Trophoblast cell (in vitro differentiated cells and primary cell): ENCODE results near the gene CHST15.
"Not testable (repeated sequence)": the region's sequence is repeated elsewhere in the genome, so short reads cannot be mapped to it uniquely, and the experiment has no call there.

Source experiments
- DNase-seq, 2 donors: peaks; one replicate each; pipeline ENCODE4 v3.0.0-alpha.2; 2016
- H2AFZ ChIP-seq: 2 replicates; pipeline ENCODE4 v1.6.1; 2013; ENCODE audit warnings: low read length, moderate library complexity, mild to moderate bottlenecking; ENCODE audit not compliant: insufficient read depth, poor library complexity
- H2AK5ac ChIP-seq: 2 replicates; pipeline ENCODE4 v1.6.1; 2013; ENCODE audit warnings: mild to moderate bottlenecking, low read length
- H2BK120ac ChIP-seq: 2 replicates; pipeline ENCODE4 v1.6.1; 2013; ENCODE audit warnings: low read length, mild to moderate bottlenecking, moderate library complexity; ENCODE audit not compliant: insufficient read depth, poor library complexity
- H2BK12ac ChIP-seq: 2 replicates; pipeline ENCODE4 v1.6.1; 2013; ENCODE audit warnings: mild to moderate bottlenecking, low read length, moderate library complexity
- H2BK5ac ChIP-seq: 2 replicates; pipeline ENCODE4 v1.6.1; 2013; ENCODE audit warnings: low read length, low read depth, moderate library complexity, mild to moderate bottlenecking; ENCODE audit not compliant: poor library complexity
- H3K14ac ChIP-seq: 2 replicates; pipeline ENCODE4 v1.6.1; 2013; ENCODE audit warnings: mild to moderate bottlenecking, low read length
- H3K18ac ChIP-seq: 2 replicates; pipeline ENCODE4 v1.6.1; 2013; ENCODE audit warnings: mild to moderate bottlenecking, low read length
- H3K23ac ChIP-seq: 2 replicates; pipeline ENCODE4 v1.6.1; 2013; ENCODE audit warnings: low read length
- H3K27ac ChIP-seq: 2 replicates; pipeline ENCODE4 v1.5.1; 2013; ENCODE audit warnings: low read depth, mild to moderate bottlenecking, inconsistent platforms, low read length, moderate library complexity
- H3K27me3 ChIP-seq: 2 replicates; pipeline ENCODE4 v1.6.1; 2013; ENCODE audit warnings: inconsistent platforms, mild to moderate bottlenecking, low read length, moderate library complexity; ENCODE audit not compliant: insufficient read depth
- H3K36me3 ChIP-seq, 2 experiments: 1 replicate in 1 of 2; 2 replicates in 1 of 2; pipeline ENCODE4 v1.6.1; 2013; ENCODE audit warnings: low read length in 2 of 2, mild to moderate bottlenecking in 2 of 2, moderate library complexity in 1 of 2; ENCODE audit not compliant: insufficient read depth in 2 of 2, control insufficient read depth in 1 of 2
- H3K4ac ChIP-seq: 2 replicates; pipeline ENCODE4 v1.6.1; 2013; ENCODE audit warnings: low read depth, mild to moderate bottlenecking, low read length, moderate library complexity
- H3K4me1 ChIP-seq, 2 experiments: 1 replicate in 1 of 2; 2 replicates in 1 of 2; pipeline ENCODE4 v1.6.1; 2013; ENCODE audit warnings: low read length in 2 of 2, mild to moderate bottlenecking in 2 of 2, moderate library complexity in 1 of 2; ENCODE audit not compliant: insufficient read depth in 2 of 2, control insufficient read depth in 1 of 2
- H3K4me2 ChIP-seq: 2 replicates; pipeline ENCODE4 v1.6.1; 2013; ENCODE audit warnings: inconsistent platforms, mild to moderate bottlenecking, low read length, moderate library complexity
- H3K4me3 ChIP-seq: 2 replicates; pipeline ENCODE4 v1.5.1; 2013; ENCODE audit warnings: mild to moderate bottlenecking, low read depth, low read length, inconsistent platforms
- H3K79me1 ChIP-seq: one replicate; pipeline ENCODE4 v1.6.1; 2013; ENCODE audit warnings: low read length
- H3K79me2 ChIP-seq: 2 replicates; pipeline ENCODE4 v1.6.1; 2013; ENCODE audit warnings: low read length, mild to moderate bottlenecking; ENCODE audit not compliant: control insufficient read depth, insufficient read depth, poor library complexity
- H3K9ac ChIP-seq: 2 replicates; pipeline ENCODE4 v1.6.1; 2013; ENCODE audit warnings: mild to moderate bottlenecking, low read length
- H3K9me3 ChIP-seq: 2 replicates; pipeline ENCODE4 v1.6.1; 2013; ENCODE audit warnings: low read depth, mild to moderate bottlenecking, control low read depth, inconsistent platforms, low read length; ENCODE audit not compliant: insufficient read depth
- H4K12ac ChIP-seq: 2 replicates; pipeline ENCODE4 v1.6.1; 2013; ENCODE audit warnings: low read depth, mild to moderate bottlenecking, low read length, moderate library complexity
- H4K8ac ChIP-seq: 2 replicates; pipeline ENCODE4 v1.6.1; 2013; ENCODE audit warnings: low read depth, mild to moderate bottlenecking, low read length, moderate library complexity
- H4K91ac ChIP-seq: one replicate; pipeline ENCODE4 v1.6.1; 2013; ENCODE audit warnings: low read depth, mild to moderate bottlenecking, low read length, moderate library complexity
- WGBS: extraction: QIAGEN DNeasy Blood & Tissue Kit; methylation state at CpG from one replicate; pipeline ENCODE4 v1.1.7; 2013; ENCODE audit warnings: missing lambda C conversion rate; ENCODE audit not compliant: insufficient read length, insufficient coverage; ENCODE audit errors: extremely low coverage; 5-methylcytosine and 5-hydroxymethylcytosine counted together

The CHST15 gene

DNA sequence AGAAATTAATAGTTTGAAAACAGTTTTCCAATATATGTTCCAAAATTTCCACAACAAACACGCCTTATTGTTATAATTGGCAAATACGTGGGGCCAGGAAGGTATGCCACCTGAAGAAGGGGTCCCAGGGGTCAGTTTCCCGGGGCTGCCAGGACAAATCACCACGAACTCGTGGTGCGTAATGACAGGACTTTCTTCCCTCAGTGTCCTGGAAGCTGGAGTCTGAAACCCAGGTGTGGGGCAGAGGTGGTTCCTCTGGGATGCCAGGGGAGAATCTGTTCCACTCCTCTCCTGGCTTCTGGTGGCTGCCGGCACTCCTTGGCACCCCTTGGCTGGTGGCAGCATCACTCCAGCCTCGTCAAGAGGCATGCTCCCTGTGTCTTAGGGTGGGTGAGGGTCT is 56.7 kb downstream of the CHST15 start:
- Histone ChIP-seq H2AK5ac (no peak overlapping the region), H3K23ac (no peak overlapping the region), H4K91ac (no peak overlapping the region), H2AFZ (no peak overlapping the region), H3K4me1 (peaks cover 0 to 2% of the 10 kb centered on the region in 2 experiments), H3K27me3 (no peaks in the 10 kb centered on the region), H2BK12ac (no peak overlapping the region), H2BK120ac (no peak overlapping the region), H2BK5ac (no peak overlapping the region), H4K8ac (no peak overlapping the region), H3K79me1 (no peaks in the 10 kb centered on the region), H3K4me2 (no peak overlapping the region), H3K14ac (no peak overlapping the region), H3K9ac (no peak overlapping the region), H3K4me3 (no peak overlapping the region), H3K27ac (no peak overlapping the region), H3K79me2 (no peaks in the 10 kb centered on the region), H3K36me3 (no peaks in the 10 kb centered on the region), H3K4ac (no peak overlapping the region), H3K9me3 (no peaks in the 10 kb centered on the region), H4K12ac (no peak overlapping the region), H3K18ac (no peak overlapping the region)
- no peak for DNase-seq
- WGBS = no CpG with 5 or more reads among the region's 8 CpGs

DNA sequence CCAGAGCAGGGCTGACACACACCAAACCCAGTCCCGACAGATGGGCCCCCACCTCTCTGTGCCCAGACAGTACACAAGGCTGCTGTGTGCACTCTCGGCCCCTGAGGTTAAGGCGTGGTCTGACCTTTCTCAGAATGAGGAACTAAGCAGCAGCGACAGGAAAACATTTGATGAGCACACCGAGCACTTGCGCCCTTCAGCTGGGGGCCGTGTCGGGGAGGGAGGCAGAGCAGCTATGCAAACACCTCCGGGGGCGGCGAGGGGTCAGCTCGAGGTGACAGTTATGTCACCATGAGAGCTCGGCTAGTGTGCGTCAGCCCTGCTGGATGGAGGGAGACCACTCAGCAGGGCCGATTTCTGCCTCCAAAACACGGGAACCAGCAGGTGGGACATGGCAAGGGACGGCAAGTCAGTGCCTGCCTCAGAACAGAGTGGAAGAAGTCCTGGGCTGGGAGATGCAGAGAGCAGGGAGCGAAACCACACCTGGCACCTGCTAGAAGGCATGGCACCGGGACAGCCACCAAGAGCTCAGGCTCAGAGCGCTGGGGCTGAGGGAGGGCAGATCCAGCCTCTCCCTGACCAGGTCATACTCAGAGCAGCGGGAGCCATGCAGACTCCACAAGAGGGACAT is 57.4 kb downstream of the CHST15 start:
- Histone ChIP-seq H3K14ac (no peak overlapping the region), H3K4me3 (no peak overlapping the region), H3K27ac (no peak overlapping the region), H3K4me2 (no peak overlapping the region), H3K9me3 (no peaks in the 10 kb centered on the region), H2AFZ (no peak overlapping the region), H3K18ac (no peak overlapping the region), H3K4me1 (peaks cover 0 to 2% of the 10 kb centered on the region in 2 experiments), H4K12ac (no peak overlapping the region), H2BK5ac (no peak overlapping the region), H3K9ac (no peak overlapping the region), H4K91ac (no peak overlapping the region), H3K36me3 (no peaks in the 10 kb centered on the region), H3K4ac (no peak overlapping the region), H4K8ac (no peak overlapping the region), H3K27me3 (no peaks in the 10 kb centered on the region), H3K79me1 (no peaks in the 10 kb centered on the region), H3K79me2 (no peaks in the 10 kb centered on the region), H3K23ac (no peak overlapping the region), H2BK120ac (no peak overlapping the region), H2AK5ac (no peak overlapping the region), H2BK12ac (no peak overlapping the region)
- no CpG with 5 or more reads among the region's 21 CpGs for WGBS
- DNase-seq = peak in 1 of 2 donors; percentile 6

DNA sequence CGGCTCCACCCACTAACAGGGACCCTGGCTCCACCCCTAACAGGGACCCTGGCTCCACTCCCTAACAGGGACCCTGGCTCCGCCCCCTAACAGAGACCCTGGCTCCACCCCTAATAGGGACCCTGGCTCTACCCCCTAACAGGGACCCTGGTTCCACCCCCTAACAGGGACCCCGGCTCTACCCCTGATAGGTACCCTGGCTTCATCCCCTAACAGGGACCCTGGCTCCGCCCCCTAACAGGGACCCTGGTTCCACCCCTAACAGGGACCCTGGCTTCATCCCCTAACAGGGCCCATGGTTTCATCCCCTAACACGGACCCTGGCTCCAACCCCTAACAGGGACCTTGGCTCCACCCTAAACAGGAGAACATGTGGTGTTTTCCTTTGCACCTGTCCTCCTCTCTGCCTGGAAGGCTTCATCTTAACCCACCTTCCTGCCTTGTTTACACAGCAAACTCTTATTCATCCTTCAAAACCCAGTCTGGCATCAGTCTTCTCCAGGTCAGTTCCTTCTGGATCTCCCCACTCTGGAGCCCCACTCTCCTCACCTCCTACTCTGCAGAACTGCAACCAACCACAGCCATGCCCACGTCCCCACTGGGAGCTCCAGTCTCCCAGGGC is 58.0 kb downstream of the CHST15 start:
- DNase-seq = no peak
- Histone ChIP-seq H2BK12ac (no peak overlapping the region), H3K79me2 (no peaks in the 10 kb centered on the region), H3K23ac (no peak overlapping the region), H2AK5ac (no peak overlapping the region), H3K27ac (no peak overlapping the region), H4K12ac (no peak overlapping the region), H3K4me3 (no peak overlapping the region), H3K36me3 (no peaks in the 10 kb centered on the region), H3K4ac (no peak overlapping the region), H3K4me2 (no peak overlapping the region), H3K9ac (no peak overlapping the region), H2AFZ (no peak overlapping the region), H3K27me3 (no peaks in the 10 kb centered on the region), H3K9me3 (no peaks in the 10 kb centered on the region), H3K4me1 (peaks cover 0 to 2% of the 10 kb centered on the region in 2 experiments), H2BK5ac (no peak overlapping the region), H4K8ac (no peak overlapping the region), H2BK120ac (no peak overlapping the region), H4K91ac (no peak overlapping the region), H3K14ac (no peak overlapping the region), H3K79me1 (no peaks in the 10 kb centered on the region), H3K18ac (no peak overlapping the region)
- WGBS = no CpG with 5 or more reads among the region's 6 CpGs

DNA sequence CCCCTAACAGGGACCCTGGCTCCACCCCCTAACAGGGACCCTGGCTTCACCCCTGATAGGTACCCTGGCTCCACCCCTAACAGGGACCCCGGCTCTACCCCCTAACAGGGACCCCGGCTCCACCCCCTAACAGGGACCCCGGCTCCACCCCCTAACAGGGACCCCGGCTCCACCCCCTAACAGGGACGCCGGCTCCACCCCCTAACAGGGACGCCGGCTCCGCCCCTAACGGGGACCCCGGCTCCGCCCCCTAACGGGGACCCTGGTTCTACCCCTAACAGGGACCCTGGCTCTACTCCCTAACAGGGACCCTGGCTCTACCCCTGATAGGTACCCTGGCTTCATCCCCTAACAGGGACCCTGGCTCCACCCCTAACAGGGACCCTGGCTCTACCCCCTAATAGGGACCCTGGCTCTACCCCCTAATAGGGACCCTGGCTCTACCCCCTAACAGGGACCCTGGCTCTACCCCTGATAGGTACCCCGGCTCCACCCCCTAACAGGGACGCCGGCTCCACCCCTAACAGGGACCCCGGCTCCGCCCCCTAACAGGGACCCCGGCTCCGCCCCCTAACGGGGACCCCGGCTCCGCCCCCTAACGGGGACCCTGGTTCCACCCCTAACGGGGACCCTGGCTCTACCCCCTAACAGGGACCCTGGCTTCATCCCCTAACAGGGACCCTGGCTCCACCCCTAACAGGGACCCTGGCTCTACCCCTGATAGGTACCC is 58.7 kb downstream of the CHST15 start:
- DNase-seq, H2BK5ac ChIP-seq, H3K79me2 ChIP-seq, H2AK5ac ChIP-seq, H3K4me1 ChIP-seq, H3K79me1 ChIP-seq, H3K9ac ChIP-seq, H3K4me2 ChIP-seq, H2BK120ac ChIP-seq, H4K8ac ChIP-seq, H2BK12ac ChIP-seq, H3K14ac ChIP-seq, H4K91ac ChIP-seq, H3K36me3 ChIP-seq, H3K4ac ChIP-seq, H3K4me3 ChIP-seq, H4K12ac ChIP-seq, H3K27ac ChIP-seq, H2AFZ ChIP-seq, H3K23ac ChIP-seq, H3K27me3 ChIP-seq, H3K18ac ChIP-seq, H3K9me3 ChIP-seq: not testable (repeated sequence)
- WGBS = no CpG with 5 or more reads among the region's 25 CpGs
